Lung (tissue), 12 donors: ENCODE results near the gene CDX1. TPM values are rescaled to one million over a fixed set of nuclear protein-coding genes. Genes with fewer than 3 reads are reported as not detected.

Source experiments
- ATAC-seq: fragments of 200-7000 bp; cut with Tn5 transposase; one replicate; pipeline ENCODE4 v1.9.1; 2020; ENCODE audit warnings: moderate number of reproducible peaks; ENCODE audit not compliant: insufficient read depth, low FRiP score
- DNase-seq, 3 donors: peaks; one replicate each; pipeline ENCODE4 v3.0.0-alpha.2; 2013 to 2017
- H3K27ac ChIP-seq, 2 donors: one replicate each; pipeline ENCODE4 v1.5.1; 2013; ENCODE audit warnings: mild to moderate bottlenecking in 2 of 2, moderate library complexity in 2 of 2, control low read depth in 1 of 2, inconsistent platforms in 1 of 2, low read depth in 1 of 2, low read length in 1 of 2
- H3K27me3 ChIP-seq, 3 donors: one replicate each; pipeline ENCODE4 v1.5.1; 2013; ENCODE audit warnings: low read length in 2 of 3; ENCODE audit not compliant: control insufficient read depth in 3 of 3, insufficient read depth in 3 of 3
- H3K36me3 ChIP-seq, 4 donors: one replicate each; pipeline ENCODE4 v1.5.1; 2013; ENCODE audit warnings: low read length in 4 of 4, mild to moderate bottlenecking in 1 of 4, moderate library complexity in 1 of 4; ENCODE audit not compliant: control insufficient read depth in 4 of 4, insufficient read depth in 4 of 4
- H3K4me1 ChIP-seq, 5 donors: one replicate each; pipeline ENCODE4 v1.5.1; 2013; ENCODE audit warnings: low read length in 5 of 5, mild to moderate bottlenecking in 2 of 5, moderate library complexity in 1 of 5; ENCODE audit not compliant: control insufficient read depth in 5 of 5, insufficient read depth in 5 of 5
- H3K4me3 ChIP-seq: one replicate; pipeline ENCODE4 v1.5.1; 2013; ENCODE audit warnings: mild to moderate bottlenecking, control low read depth, moderate library complexity
- H3K9ac ChIP-seq, 2 donors: one replicate each; pipeline ENCODE4 v1.5.1; 2013; ENCODE audit warnings: low read length in 2 of 2, control low read depth in 1 of 2; ENCODE audit not compliant: insufficient read depth in 1 of 2
- H3K9me3 ChIP-seq, 4 donors: one replicate each; pipeline ENCODE4 v1.5.1; 2013; ENCODE audit warnings: low read length in 3 of 4, mild to moderate bottlenecking in 1 of 4, moderate library complexity in 1 of 4; ENCODE audit not compliant: control insufficient read depth in 4 of 4, insufficient read depth in 3 of 4
- CTCF ChIP-seq: IDR thresholded peaks from 2 replicates; pipeline ENCODE4 v1.5.1; 2012; ENCODE audit warnings: mild to moderate bottlenecking; ENCODE audit errors: control extremely low read depth, extremely low read depth
- WGBS, 2 donors: extraction: QIAGEN DNeasy Blood & Tissue Kit; methylation state at CpG; one replicate each; pipeline ENCODE4 v1.1.7; 2013; 5-methylcytosine and 5-hydroxymethylcytosine counted together
- polyA plus RNA-seq, 2 donors: library from polyadenylated mRNA; stranded (reverse); fragments of 200-250 nt; gene quantifications; one replicate each; pipeline ENCODE4 v1.2.1, GENCODE V29; 2013
- total RNA-seq, 2 donors: library from RNA; depleted of rRNA in 1 of 2; stranded (reverse); fragments of >200 nt in 1 of 2; gene quantifications; one replicate each; pipeline ENCODE4 v1.2.1, GENCODE V29; 2014 to 2021
- donor health status: control.
- donor health status: control.
- donor health status: Bipolar disorder and iron deficiency.
- donor health status: healthy.
- donor health status: DM: yes; HTN: yes; CAD: no.

The CDX1 gene
- total and polyA plus RNA-seq, 4 donors, result 0.09 to 0.43 (median 0.26) TPM

DNA sequence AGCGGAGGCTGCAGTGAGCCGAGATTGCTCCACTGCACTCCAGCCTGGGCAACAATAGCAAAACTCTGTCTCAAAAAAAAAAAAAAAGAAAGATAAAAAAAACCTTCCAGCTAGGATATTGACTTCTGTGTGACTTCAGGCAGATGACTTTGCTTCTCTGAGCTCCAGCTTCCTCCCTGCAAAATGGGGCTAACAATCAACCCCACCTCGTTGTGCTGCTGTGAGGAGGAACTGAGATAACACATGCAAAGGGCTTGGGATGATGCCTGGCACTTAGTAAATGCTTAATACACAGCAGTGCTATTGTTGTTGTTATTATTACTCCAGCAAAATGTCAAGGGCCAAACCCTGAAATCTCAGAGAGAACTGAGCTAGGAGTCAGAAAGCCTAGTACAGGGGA, 3.5 kb upstream of the CDX1 start:
- ATAC-seq (no peak), DNase-seq (no peak)
- no peak overlapping the region for H3K4me3 ChIP-seq
- no peaks in the 10 kb centered on the region for H3K9me3 ChIP-seq
- no peaks in the 10 kb centered on the region for H3K36me3 ChIP-seq
- no peak overlapping the region for H3K27ac ChIP-seq
- no peak for TF ChIP-seq CTCF
- WGBS, 2 donors, result 65 to 85% methylated on average over 3 of the region's 3 CpGs
- peak overlapping the region in 1 of 2 donors; percentile 34 for H3K9ac ChIP-seq
- peaks cover 0 to 3% (median 0%) of the 10 kb centered on the region in 3 donors for H3K27me3 ChIP-seq
- H3K4me1 ChIP-seq, result peaks cover 0 to 57% (median 24%) of the 10 kb centered on the region in 5 donors

DNA sequence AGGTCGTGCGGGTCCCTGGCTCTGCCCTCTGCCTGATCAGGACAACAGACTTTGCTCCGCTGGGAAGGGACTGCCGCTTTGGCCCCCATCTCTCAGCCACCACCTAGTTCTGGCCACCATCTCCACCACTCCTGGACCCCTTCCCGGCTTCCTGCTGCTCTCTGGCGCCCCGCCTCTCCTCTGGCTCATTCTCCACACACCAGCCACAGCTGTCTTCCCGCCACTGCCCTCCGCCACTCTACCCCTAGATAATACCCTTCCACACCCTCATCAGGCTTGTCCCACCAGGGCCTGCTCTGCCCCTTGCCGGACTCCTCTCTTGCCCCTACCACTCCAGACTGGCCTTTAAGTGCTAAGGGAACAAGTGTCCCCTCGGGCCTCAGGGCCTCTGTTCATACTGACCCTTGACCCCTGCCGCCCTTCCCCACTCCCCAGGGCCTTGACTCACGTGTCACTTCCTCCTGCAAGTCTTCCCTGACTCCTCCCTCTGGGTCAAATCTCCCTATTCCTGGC, 3.0 kb upstream of the CDX1 start:
- Histone ChIP-seq H3K27ac (no peak overlapping the region), H3K27me3 (peaks cover 0 to 3% (median 0%) of the 10 kb centered on the region in 3 donors), H3K4me1 (peaks cover 0 to 51% (median 19%) of the 10 kb centered on the region in 5 donors), H3K36me3 (no peaks in the 10 kb centered on the region), H3K4me3 (no peak overlapping the region), H3K9me3 (no peaks in the 10 kb centered on the region), H3K9ac (peak overlapping the region in 1 of 2 donors; percentile 34)
- 65 to 83% methylated on average over 11 to 13 of the region's 13 CpGs for WGBS, 2 donors
- no peak for TF ChIP-seq CTCF
- no peak for ATAC-seq
- DNase-seq, result peak; percentile 86 to 93 (median 88)

DNA sequence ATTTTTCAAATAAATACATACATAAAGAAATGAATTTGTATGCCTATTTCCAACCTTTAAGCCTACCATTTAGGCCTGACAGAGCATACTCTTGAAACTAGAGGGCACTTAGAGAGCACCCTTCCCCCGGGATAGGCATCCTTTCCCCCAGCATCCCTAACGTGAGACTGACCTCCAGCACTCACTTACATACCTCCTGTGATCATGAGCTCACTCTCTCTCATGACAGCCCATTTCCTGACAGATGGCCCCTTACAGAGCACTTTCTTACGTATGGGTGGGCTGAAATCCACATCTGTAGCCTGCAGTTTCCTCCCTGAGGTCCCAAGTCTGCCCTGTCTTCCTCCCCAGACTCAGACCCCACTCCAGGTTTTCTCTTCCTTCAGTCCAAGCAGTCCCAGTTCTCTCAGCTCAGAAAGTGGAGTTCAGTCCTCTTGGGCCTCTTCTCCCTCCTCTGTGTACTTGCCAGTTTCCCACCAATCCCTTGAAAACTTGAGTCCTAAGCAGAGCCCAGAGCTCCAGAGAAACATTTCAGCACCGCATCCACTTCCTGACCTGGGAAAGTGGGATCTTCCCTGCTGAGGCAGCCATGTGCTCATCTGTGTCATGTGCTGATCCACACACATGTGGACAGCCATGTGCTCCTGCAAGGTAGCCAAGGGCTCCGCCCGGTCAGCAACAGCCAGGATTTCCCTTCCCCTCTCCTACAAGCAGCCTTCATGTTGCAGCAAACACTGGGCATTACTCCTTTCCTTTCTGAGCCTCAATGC, 2.2 kb upstream of the CDX1 start:
- no peaks in the 10 kb centered on the region for H3K9me3 ChIP-seq
- ATAC-seq (no peak), DNase-seq (no peak)
- no peak overlapping the region for H3K4me3 ChIP-seq
- no peaks in the 10 kb centered on the region for H3K36me3 ChIP-seq
- peaks cover 0 to 43% (median 15%) of the 10 kb centered on the region in 5 donors for H3K4me1 ChIP-seq
- peaks cover 0 to 3% (median 0%) of the 10 kb centered on the region in 3 donors for H3K27me3 ChIP-seq
- peak overlapping the region in 1 of 2 donors; percentile 9 for H3K27ac ChIP-seq
- 68 to 71% methylated on average over 6 of the region's 6 CpGs for WGBS, 2 donors
- no peak overlapping the region for H3K9ac ChIP-seq
- TF ChIP-seq CTCF, result no peak
